ENCODE measurements around the gene PRKCE.
"Not testable (repeated sequence)": the region's sequence is repeated elsewhere in the genome, so short reads cannot be mapped to it uniquely, and the experiment has no call there.

Gene PRKCE

GRCh38 chr2:45669032-45669486, 17.6 kb downstream of the PRKCE start:
- DNase-seq (ENCODE audit: low read depth) = no peak

- DNase-seq (ENCODE audit: low read depth) = no peak
These were observed 19.2 kb downstream of the PRKCE start for GRCh38 chr2:45670646-45671045.

- DNase-seq (ENCODE audit: low read depth) = no peak
These were observed 20.7 kb downstream of the PRKCE start for GRCh38 chr2:45672138-45672537.

DNA sequence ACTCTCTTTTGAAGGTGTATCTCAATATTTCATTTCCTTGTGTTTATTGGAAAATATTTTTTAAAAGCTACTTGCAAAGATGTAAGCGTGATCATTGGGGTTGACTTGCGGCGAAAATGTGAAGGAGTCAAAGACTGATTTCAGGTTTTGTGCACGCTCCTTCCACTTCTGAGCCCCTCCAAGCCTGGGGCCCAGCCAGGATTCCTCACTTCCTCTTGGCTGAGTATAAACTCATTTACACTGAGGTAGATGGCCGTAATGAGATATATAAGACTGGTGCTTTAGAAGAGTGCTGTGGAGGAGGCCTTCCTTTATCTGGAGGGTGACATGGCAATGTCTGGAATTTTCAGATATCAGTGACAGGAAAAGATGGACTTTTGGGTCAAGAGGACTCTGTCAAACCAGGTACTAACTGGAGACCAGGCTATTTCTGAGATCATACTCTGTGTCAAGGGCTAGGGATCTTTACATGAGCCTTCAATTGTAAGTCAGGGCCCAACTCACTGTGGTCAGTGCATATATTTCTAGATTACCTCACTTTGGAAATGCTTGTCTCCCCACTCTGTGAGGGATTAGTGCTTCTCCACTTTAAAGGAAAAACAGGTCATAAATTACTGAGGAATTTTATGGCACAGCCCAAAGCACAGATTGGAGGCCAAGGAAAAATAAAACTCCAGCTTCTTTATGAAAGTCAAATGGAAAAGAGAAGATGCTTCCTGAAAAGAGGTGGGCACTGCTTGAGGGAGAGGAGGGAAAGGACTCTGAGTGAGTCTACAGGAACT, 22.8 kb downstream of the PRKCE start:
- no peak for DNase-seq (ENCODE audit: low read depth)

DNA sequence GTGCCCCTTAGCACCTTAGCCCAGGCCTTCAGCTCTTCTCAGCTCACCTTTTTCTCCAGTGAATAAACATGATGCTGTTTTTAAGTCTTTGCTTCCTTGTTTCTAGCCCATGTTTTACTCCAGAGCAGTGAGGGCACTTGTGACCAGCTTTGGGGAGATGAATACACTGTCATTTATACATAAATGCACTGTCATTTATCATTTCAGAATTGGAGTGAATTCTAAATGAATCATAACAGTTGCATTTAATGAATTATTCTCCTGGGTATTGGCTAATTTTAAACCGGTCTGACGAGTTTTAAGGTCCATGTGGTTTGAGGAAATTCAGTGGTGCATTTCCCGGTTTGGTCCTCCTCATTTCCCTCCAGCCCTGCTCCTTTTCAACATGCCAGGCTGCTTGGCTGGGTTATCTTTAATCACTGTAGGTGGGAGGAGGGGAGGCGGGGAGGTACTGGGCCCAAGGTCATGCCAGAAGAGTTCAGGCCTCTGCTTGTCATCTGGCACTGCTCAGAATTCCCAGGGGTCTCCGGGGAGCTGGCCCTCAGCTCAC, 23.9 kb downstream of the PRKCE start:
- no peak for DNase-seq (ENCODE audit: low read depth)

GRCh38 chr2:45676088-45676487, 24.6 kb downstream of the PRKCE start:
- no peak for DNase-seq (ENCODE audit: low read depth)

DNA sequence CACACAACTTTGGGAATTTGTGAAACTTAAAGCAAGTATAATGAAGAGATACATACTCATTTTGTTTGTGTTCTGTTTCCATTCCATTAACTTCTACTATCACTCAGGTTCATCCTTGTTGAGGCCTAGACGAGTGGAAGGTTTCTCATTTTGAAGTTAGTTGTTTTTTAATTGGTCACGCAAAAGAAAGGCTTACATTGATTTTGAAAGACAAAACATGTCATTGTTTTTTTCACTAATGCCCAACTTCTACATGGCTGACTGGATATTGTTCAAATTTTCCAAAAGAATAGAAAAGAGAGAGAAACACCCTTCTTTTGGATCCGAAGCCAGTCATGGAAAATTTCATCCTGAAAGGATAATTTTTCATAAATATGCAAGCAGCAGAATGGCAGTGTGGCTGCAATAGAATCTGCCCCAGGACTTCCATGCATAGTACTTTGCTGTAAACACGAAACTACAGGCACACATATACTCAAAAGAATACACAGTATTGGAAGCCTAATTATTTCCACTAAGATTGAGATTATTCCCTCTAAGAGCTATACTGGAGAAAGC, 27.4 kb downstream of the PRKCE start:
- DNase-seq (ENCODE audit: low read depth) = no peak

DNA sequence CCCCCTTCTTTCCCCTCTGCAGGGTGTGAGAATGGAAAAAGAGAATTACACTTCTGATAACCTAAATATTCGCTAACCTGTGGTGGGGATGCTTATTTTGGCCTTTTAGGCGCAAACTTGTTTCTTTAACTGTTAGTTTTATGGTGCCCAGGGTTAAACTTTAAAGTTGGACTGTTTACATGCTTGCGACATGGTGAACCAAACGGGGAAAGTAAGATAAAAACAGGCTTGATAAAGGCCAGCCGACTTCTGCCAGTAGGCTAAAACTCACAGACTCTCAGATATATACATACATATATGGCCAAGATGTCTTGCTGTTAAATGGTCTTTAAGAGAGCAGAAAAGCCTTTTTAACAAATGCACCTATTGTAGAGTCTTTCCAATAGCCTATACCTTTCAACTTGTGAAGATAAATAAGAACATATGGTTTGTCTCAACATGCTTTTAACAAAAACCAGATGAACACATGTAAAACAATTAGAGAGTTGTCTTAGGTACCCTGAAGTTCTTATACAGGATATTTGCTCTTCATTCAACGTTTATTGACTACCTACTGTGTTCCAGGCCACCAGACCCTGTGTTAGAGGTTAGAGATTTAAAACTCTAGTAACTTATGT, 29.0 kb downstream of the PRKCE start:
- DNase-seq (ENCODE audit: low read depth) = no peak

DNA sequence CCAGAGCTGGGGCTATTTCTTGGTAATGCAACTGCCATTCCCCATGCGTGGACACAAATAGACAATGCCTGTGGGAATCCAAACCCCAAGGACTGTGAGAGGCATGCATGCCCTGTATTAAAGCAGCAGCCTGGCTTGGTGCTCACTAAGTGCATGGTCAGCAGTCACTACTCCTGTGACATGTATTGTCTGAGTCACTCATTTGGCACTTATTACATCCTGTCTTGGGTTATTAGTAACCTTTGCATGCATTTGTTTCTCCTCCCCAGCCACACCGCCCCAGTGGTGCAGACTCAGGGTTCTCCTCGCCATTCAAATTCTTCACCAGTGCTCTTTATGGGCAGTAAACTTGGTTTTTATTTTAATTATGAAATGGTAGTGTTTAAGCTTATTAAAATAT, 30.2 kb downstream of the PRKCE start:
- DNase-seq (ENCODE audit: low read depth) = no peak

- DNase-seq (ENCODE audit: low read depth) = no peak
These were observed 31.8 kb downstream of the PRKCE start for GRCh38 chr2:45683292-45683691.

DNA sequence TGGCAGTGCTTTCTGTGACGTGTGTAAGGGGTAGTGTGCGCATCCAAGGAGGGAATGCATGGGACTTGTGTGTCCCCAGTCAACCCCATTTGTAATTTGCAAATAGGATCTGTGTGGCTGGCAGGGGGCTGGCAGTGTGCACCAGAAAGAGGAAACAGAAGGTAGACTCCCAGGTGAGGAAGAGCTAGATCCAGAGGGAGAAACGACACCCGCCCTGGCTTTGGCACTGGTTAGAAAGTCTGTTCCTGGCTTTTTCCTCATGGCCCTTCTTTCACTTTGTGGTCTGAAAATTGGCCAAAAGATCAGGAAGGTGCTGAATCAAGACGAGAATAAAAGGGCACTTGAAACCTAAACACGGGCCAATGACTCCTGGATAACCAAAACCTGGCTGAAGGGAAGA, 33.3 kb downstream of the PRKCE start:
- DNase-seq (ENCODE audit: low read depth) = no peak

- no peak for DNase-seq (ENCODE audit: low read depth)
These were observed 33.8 kb downstream of the PRKCE start for GRCh38 chr2:45685260-45685659.

DNA sequence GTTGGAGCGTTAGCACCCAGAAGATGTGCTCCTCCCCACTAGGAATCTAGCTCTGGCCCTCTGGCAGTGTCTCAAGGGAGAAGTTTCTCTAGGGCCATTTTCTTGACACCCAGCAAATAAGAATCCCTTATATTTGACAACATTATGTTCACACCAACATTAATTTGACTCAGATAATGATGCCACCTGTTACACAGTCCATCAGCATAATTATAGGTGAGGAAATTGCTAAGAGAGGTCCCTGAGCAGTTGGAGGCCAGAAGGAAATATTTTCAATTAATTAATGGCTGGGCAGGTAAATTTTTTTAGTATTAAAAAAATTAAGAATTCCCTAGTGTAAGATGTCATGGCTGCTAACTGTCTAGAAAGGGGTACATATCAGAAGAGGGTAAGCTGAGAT, 36.5 kb downstream of the PRKCE start:
- DNase-seq (ENCODE audit: low read depth) = no peak

DNA sequence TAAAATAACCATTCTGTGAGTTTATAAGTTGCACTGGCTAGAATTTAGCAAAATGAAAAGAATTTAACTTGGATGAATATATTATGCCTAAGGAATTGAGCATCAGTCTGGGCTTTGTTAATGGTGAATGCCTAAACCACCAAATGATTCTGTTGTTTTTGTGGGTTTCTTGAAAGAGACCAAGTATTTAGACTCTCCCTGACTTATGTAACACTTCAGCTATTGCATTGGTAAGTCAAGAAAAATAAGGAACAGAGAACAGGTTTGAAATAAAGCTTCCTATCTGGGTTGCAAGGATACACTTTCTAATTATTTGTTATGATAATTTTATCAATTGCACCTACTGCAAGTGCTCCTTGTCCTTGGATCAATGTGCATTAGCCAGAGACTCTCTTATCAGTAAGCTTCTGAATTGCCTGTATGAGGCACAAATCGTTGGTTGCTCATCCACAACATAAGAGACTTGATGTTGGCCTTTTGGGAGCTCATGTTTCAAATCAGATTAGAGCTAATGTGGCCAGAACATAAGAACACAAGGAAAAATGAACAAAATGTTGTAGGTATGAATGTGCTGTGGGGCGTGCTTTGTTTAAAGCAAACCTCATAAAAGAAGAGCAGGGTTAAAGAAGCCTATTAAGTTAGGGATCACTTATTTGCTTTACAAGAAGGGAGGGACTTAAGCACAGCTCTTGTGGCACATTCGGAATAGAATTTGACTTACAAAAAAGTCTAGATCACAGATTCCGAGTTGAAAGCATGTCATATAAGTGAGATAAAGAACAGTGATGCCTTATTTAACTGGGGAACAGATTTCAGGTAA, 37.2 kb downstream of the PRKCE start:
- DNase-seq (ENCODE audit: low read depth) = no peak

- no peak for DNase-seq (ENCODE audit: low read depth)
These were observed 38.8 kb downstream of the PRKCE start for GRCh38 chr2:45690231-45690630.

DNA sequence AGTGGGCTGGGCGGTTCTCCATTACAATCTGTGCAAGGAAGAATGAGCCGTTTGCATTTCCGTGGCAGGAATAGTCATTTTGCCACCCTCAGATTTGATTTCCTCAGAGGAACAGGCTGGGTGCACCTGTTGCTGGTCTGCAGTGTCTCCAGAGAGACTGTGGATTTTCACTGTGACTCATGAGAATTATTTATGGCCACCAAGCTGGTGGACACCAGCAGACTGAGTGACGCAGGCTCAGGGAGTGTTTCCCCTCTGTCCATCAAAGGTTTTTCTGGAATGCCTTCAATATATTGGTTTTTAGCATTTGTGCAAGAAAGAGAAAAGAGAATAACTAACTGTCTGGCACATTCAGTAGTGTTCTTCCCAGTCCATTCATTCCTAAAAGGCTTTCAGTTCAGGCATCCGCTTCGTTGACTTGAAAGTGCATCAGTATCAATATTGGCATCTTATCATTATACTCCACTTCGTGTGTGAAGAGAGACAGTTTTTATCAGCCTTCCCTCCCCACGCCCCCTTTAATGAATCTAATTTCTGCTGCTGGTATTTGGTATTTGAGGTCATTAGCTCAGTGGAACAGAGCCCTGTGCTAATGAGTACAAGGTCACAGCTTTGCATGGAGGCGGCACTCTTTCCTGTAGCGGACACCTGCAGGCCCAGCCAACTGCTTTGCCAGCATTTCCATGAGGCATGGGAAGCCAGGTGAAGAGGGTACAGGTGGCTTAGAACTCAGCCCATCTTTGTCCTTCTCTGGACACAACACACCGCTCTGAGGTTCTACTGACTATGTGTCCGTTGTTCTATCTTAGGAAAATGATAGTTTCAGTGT, 39.9 kb downstream of the PRKCE start:
- no peak for DNase-seq (ENCODE audit: low read depth)

DNA sequence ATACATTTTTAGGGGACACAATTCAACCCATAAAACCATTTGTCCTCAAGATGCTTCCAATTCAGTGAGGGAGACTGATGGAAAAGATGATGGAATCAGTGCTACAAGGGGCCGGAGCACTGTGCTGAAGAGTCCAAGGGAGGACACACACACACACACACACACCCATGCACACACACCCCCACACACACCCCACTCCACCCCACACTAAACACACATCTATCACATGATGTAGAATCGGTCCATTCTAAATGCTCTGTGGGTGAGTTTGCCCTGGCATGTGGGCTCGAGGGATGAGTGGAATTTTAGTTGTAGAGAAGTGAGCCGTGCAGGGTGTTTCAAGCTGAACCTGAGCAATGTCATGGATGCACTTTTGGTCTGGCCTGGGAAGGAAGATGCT, 41.1 kb downstream of the PRKCE start:
- DNase-seq (ENCODE audit: low read depth) = no peak

DNA sequence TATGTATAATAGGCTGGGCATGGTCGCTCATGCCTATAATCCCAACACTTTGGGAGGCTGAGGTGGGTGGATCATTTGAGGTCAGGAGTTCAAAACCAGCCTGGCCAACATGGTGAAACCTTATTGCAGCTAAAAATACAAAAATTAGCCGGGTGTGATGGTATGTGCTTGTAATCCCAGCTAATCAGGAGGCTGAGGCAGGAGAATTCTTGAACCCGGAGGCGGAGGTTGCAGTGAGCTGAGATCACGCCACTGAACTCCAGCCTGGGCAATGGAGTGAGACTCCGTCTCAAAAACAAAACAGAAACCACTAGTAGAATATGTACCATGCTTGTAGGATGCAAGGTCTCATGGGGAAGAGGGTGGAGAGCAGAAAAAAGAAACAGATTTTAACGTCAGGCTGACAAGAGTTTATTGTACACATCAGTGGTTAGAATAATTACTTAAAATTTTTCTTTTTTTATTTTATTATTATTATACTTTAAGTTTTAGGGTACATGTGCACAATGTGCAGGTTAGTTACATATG, 44.1 kb downstream of the PRKCE start:
- DNase-seq (ENCODE audit: low read depth) = not testable (repeated sequence)

- DNase-seq (ENCODE audit: low read depth) = no peak
These were observed 45.2 kb downstream of the PRKCE start for GRCh38 chr2:45696708-45697107.

- DNase-seq (ENCODE audit: low read depth) = no peak
These were observed 45.7 kb downstream of the PRKCE start for GRCh38 chr2:45697190-45697589.

GRCh38 chr2:45698554-45698953, 47.1 kb downstream of the PRKCE start:
- DNase-seq (ENCODE audit: low read depth) = no peak
